GM18861 (cell line): ENCODE measurements around the gene CRTAC1.

Source experiments
- ATAC-seq: cut with Tn5 transposase; IDR thresholded peaks from one replicate; pipeline ENCODE4 v1.9.1; 2021; ENCODE audit not compliant: unreplicated experiment

CRTAC1 gene

DNA sequence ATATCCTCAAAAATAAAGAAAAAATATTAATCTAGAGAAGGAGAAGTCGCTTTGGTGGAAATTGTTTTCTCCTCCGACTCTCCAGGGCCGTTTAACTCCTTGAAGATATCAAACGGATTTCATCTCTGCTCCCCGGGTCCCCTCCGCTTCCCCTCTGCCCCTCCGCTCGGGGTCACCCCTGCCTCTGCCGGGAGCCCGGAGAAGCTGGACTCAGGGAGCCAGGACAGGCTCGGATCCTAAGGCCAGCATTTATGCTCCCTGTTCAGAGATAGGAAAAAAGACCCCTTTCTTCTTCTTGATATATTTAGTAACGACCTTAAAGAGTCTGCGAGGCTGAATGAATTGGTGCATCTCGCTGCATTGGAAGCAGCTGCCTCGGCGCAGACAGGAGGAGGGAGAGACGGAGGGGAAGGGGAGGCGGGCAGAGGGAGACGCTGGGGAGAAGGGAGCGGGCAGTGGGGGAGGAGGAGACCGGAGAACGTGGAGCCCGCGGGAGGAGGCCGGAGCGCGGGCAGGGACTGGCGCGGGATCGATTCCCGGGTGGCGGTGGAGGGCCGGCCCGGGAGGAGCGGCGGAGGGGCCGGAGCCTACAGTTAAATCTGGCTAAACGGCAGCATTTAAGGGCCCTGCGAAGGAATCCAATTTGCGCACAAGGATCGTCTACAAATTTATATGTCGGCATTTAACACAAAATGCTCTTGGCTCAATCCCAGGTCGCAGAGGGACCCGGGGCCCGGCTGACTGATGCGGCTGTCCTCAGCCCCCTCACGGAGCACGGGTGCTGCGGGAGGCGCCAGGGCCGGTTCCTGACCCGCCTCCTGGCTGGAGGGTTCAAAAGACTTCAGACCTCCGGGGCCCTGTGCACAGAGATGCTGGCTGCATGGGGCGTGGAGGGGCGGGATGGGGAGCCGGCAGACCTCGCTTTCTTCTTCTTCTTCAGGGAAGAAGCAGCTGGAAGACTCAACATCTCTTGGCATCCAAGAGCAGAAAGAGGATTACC, 55.6 kb downstream of the CRTAC1 start:
- no peak for ATAC-seq

DNA sequence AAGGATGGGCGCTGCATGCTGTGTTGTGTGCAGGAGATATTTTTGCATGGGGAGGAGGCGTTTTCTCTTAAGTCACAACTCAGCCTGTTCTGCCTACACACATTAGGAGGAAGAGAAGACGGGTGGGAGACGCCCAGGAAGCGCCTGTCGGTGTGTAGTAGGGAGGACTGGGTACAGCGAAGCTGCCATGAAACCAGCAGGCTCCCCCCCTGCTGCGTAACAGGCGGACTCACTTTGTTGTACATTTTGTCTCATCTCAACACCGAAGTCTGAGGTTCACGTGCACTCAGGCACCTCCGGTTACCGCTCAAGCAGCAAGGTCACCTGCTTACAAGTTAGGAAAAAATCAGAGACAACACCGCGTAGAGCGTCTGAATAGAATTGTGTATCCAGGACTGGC, 56.3 kb downstream of the CRTAC1 start:
- no peak for ATAC-seq

DNA sequence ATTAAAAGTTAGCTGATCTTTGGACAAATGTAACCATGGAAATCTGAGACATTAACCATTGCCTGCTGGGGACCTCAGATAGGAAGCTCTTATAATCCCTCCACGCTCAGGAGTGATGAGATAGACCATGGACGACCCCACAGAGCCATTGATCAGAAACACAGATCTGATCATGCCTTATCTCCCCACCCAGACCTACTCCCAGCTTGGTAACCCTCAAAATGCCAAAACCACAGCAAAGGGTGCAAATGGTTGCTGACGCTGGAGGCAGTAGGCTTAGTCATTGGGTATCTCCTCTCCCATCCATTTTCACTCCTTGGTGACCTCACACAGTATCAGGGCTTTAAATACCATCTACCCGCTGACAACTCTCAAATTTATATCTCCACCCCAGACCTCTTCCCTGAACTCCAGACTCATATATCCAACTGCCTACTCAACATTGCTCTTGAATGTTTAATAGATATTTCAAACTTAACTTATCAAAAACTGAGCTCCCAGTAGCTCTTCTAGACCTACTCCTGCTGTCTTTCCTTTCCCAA, 60.8 kb downstream of the CRTAC1 start:
- ATAC-seq = no peak

DNA sequence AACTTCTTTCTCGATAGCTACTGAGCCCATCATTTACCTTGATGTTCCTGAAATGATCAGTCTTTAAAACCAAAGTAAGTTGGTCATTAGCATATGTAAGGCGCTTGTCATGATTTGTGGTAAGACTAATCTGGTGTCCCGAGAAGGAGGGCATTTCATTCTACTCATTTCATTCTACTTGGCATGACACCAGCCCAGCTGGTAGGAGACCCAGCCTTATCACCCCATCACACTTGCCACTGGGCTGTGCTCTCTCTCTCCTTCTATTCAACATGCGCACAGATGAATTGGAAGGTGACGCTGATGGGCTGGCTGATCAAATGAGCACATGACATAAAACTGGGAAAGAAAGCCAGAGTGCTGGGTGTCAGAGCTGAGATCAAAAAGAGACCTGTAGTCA, 65.7 kb downstream of the CRTAC1 start:
- ATAC-seq = no peak

DNA sequence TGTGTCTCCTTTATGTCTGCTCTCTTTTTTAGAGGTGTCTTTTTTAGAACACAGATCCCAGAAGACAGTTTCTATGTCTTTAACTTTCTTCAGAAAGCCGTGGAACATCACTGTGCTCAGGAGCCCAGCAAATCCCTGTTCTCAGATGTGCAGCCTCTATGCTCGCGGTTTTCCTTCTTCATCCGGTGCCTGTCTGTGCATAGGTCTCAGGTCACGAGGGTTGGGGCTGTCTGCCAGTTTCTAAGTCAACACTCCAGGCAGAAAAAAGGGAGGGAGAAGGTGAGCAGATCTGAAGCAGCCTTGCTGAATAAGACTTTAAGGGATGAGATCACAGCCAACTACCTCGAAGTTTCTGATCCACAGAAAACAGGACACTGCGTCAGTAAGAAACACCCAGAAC, 68.5 kb downstream of the CRTAC1 start:
- ATAC-seq = no peak

DNA sequence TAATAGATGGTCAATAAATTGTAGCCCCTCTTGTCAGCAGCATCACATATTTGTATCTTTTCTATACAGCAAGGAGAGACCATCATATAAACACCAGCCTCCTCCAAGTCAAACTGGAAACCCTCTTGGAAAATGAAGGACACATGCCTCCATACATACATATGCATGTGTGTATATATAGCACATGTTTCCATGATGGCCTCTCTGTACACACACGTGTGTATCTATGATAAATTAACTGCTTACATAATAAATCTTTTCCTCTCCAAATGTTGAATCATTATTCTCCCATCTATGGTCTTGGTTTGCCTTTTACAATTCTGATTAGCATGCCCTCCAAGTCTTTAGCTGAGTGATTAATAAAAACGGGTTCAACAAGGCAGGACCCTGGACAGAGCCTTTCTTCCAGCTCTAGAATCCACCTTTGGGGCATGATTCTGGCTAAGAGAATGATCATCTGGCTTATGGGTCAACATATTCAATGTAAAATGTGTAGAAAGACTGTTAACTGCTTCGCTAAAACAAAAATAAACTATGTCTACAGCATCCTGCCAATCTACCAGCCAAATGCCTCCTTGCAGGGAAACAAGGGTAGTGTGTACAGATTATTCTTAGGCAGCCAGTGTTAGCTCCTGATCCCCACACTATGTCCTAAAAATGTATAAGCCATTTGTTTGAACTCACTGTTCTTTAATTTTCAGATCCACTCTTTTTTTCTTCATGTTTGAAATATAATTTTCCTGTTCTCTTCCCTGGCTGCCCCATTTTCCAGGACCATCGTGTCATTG, 70.0 kb downstream of the CRTAC1 start:
- ATAC-seq = no peak

DNA sequence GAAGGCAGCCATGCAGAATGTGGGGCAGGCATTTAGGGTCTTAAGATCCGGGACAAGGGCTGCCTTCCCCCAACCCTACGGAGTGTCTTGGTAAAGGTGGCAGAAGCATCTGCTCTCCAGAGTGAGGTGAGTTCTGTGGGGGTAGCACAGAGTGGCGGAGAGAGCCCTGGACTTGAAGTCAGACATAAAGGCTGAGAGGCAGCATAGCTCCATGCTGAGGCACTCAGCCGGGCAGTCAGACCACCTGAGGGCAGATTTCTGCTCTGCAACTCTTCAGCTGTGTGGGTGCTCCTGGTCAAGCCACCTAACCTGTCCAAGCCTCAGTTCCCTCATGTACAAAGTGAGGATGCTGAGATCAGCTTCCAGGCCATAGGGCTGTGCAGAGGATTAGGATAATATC, 81.0 kb downstream of the CRTAC1 start:
- no peak for ATAC-seq

DNA sequence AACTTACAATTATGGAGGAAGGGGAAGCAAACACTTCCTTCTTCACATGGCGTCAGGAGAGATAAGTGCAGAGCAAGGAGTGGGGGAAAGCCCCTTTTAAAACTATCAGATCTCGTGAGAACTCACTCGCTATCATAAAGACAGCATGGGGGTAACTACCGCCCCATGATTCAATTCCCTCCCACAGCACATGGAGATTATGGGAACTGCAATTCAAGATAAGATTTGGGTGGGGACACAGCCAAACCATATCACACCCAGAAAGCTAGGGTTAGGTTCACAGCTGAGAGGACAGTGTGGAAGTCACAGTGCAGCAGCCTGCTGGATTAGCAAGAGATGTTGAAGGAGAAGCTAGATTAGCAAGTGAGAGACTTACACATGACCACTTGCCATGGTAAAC, 81.6 kb downstream of the CRTAC1 start:
- no peak for ATAC-seq

DNA sequence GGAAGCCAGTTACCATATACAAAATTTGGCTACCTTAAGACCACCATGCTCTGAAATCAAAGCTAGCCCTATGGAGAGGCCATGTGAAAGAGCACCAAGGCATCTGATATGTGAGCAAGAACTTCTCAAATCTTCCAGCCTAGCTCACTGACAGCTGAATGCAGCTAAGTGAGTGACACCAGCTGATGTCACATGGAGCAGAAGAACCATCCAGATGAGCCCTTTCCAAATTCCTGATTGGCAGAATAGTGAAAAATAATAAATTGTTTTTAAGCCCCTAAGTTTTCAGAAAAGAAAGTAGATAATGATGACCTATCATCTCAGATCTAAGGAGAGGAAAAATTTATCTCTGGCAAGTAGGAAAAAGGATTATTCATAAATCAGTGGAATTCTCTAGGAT, 85.6 kb downstream of the CRTAC1 start:
- no peak for ATAC-seq

DNA sequence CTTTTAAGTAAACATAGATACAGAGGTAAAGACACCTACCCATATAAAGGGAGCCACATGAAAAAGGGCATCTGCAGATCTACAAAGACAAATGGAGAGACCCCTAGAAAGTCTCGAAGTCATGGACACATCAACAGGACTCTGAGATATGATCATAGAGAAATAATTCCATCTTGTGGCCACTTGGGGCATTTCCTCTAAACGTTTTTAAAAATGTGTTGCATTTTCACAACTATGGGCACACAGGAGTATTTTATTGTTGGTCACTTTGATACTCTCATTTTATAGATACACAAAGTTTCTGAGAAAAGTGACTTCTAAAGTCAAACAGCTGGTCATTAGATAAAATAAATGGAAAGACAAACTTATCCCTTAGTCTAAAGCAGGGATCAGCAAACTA, 87.1 kb downstream of the CRTAC1 start:
- ATAC-seq = no peak

DNA sequence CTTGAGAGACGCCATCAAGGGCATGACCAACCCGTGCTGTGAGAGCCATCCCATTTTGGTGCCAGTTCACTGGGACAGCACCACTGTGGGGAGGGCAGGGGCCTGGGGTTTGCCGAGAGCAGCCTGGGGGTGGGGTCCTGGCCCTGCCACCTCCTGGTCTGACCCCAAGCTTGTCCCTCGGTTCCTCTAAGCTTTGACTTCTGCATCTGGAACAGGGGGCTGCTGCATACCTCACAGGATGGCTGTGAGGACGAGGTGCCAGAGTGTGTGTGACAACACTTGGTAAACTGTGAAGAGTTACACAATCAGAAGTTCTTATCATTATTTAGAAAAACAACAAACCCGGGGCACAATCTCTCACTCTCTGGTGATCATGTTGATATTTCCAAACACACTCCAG, 89.9 kb downstream of the CRTAC1 start:
- no peak for ATAC-seq

DNA sequence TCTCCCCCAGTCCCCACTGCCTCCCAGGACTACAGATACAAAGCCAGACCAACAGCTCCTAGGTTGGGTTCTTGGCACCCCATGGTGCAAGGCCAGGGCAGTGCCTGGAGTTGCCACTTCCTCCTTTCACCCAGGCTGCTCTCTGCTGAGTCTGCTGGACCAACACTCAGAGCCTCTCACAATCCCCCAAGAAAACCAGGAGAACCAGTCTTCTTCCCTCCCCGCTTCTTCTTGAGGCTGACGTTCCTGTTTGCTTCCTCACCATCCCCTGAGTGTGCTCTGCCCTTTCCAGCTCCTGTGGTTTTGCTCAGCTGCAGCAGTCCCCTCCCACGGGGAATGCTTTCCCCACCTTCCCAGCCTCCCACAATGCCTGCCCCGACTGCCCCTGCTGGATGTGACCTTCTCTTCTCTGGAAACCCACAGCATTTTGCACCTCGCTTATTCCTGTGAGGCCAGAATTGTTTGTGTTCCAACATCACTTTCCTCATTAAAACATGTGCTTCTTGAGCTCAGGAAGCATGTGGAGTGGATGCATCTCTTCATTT, 90.9 kb downstream of the CRTAC1 start:
- ATAC-seq = no peak

DNA sequence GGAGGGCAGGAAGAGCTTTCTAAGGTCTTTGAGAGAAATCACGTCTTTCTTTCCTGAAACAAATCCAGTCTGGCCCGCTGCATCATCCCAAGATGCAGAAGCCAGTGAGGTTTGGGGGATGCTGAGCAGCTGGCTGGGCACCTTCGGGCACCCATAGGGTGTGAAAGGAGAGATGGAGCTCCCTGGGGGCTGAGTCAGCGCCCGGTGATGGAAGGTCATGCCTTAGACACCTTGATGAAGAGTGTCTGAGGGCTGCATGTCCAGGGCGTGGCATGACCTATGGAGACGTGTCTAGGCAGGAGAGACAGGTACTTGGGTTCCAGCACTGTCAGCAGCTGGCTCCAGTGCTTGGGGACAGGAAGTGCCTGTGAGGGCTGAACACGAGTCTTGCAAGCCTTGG, 92.5 kb downstream of the CRTAC1 start:
- ATAC-seq = no peak

DNA sequence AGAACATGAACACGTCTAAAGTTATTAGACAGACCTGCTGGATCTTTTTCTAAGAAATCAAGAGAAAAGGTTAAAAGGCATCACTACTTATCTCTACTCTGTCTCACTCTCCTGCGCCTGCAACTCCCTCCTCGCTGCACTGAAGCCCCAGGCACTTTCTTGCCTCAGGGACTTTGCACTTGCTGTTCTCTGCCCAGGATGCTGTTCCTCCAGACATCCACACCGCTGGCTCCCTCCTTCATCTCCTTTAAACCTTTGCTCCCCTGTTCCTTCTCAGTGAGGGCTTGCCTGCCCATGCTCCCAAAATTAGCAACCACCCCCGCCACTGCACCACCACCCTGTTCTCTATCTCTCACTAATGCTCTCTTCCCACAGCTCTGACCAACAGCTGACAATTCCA, 93.4 kb downstream of the CRTAC1 start:
- no peak for ATAC-seq

DNA sequence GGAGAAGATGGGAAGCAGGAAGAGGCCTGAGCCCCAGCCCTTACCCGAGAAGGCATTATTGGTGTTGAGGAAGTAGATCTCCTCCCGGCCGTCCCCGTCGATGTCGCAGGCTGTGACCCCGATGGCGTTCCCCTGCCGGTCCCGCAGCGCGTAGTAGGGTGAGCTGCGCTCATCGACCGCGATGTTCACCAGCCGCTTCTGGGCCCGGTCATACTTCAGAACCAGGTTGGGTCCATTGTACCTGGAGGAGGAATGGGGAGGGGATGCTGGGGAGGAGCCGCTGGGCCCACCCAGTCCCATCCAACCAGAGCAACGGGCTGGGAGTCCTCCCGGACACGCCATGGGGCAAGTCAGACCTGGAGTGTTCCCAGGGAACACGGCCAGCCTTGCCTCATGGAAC, 94.3 kb downstream of the CRTAC1 start:
- no peak for ATAC-seq

DNA sequence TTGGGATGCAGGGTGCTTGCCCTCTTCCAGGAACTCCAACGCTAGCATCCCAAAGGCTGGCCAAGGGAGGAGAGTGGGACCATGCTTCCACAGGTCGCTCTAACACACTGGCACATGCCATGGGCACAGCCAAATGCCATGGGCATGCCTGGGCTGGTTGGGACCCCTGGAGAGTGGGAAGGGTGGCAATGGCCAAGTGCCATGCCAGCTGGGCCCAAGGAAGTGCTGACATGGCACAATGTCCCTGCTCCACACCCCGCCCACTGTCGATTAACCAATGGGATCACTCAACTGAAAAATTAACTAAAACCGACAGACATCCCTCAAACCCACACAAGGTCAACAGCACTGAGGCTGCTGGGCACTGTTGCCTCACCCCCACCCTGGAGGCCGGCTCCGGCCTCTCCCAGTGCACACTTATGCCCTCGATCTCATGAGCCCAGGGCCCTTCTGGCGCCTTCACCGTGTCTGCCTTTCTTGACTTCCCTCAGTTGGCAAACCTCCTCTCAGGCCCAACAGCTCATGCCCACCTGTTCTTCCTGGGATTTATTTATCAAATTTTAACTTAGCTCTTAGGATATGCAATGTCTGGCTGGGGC, 97.4 kb downstream of the CRTAC1 start:
- no peak for ATAC-seq

DNA sequence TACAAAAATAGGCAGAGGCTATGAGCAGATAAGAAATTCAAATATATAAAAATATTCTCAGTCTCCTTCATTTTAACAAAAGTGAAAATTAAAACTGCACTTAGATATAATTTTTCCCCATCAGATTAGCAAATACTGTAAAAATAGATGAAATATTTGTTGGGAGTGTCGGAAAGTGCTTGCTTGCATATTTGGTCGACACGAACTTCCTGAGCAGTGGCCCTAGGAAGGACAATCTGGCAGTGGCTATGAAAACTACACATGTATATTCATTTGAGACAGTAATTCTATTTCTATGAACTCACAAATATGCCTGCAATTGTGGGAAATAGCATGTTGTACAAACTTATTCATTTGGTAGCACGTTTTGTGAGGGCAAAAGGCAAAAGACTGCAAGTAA, 99.4 kb downstream of the CRTAC1 start:
- ATAC-seq = no peak

DNA sequence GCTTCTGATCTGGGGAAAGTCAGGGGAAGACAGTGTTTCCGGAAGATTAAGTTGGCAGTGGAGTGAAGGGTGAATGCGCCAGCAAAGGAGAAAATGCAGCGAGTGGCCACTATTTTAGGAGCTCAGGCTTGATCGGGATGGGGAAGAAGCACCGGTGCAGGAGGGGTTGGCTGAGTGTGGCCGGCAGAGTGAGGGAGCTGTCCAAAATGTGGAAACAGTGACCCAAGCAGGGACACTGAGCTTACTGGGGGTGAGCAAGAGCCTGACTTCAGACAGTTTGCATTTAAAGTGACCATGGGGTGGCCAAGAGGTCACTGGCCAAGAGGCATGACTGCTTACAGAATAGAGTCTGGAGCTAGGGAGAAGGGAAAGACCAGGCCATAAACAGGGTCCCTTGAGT, 101.5 kb downstream of the CRTAC1 start:
- ATAC-seq = no peak

DNA sequence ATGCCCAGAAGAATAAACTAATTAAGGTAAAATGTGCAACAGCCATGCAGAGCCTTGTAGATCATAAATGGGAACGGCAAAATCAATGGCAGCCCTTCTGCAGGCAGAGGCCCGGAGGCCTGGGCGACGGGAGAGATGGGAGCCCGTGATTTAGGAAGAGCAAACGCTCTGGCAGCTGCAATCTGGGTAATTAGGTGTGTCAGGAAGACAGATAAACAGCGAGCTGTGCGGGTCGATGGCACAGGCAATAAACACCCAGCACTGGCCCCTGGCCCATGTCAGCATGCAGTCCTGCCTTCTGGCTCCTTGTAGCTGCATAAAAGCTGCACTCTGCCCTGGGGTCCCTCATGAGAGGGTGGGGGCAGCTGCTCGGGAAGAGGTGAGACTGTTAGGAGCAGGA, 102.8 kb downstream of the CRTAC1 start:
- ATAC-seq = no peak

DNA sequence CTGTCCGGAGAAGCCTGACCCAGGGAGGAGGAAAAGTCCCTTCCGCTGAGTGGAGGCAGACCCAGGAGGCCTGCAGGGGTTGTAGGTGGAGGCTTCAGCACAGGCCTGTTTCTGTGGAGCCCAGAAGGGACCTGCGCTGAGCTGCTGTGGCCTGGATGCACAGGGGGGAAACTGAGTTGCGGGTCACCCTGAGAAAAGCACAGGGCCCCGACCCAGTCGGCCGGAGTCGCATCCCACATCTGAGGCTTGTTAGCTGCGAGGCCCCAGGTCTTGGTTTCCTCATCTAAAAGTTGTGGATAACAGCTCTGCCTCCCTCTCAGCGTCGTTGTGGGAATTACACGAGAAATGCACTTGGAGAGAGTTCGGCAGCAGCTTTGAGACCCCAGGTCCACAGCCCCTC, 104.4 kb downstream of the CRTAC1 start:
- no peak for ATAC-seq

DNA sequence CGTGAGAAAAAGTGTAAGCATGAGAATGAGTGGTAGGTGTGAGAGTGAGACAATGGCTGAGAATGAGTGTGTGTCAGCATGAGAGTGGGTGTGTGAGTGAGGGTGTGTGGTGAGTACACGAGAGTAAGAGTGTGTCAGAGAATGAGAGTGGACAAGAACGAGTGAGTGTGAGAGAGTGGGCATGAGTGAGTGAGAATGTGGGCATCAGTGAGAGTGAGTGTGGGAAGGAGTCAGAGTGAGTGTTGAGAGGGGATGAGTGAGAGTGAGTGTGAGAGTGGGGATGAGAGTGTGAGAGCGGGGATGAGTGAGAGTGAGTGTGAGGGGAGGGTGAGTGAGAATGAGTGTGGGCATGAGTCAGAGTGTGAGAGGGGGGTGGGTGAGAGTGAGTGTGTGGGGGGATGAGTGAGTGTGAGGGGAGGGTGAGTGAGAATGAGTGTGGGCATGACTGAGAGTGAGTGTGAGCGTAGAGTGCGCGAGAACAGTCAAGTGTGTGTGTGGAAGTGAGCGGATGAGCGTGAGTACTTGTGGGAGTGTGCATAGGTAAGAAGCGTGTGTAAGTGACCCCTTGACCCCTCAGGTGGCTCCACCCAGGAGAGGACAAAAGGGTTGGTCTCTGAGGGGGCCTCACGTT, 105.0 kb downstream of the CRTAC1 start:
- ATAC-seq = no peak
